ENCODE results near the gene HSPBP1.

- TF ChIP-seq, protein P1, sequence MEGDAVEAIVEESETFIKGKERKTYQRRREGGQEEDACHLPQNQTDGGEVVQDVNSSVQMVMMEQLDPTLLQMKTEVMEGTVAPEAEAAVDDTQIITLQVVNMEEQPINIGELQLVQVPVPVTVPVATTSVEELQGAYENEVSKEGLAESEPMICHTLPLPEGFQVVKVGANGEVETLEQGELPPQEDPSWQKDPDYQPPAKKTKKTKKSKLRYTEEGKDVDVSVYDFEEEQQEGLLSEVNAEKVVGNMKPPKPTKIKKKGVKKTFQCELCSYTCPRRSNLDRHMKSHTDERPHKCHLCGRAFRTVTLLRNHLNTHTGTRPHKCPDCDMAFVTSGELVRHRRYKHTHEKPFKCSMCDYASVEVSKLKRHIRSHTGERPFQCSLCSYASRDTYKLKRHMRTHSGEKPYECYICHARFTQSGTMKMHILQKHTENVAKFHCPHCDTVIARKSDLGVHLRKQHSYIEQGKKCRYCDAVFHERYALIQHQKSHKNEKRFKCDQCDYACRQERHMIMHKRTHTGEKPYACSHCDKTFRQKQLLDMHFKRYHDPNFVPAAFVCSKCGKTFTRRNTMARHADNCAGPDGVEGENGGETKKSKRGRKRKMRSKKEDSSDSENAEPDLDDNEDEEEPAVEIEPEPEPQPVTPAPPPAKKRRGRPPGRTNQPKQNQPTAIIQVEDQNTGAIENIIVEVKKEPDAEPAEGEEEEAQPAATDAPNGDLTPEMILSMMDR (conservative IDR thresholded peaks at IDR 0.05; ENCODE audit: low read depth, low read length): no peak
- no peak for TF ChIP-seq EZH2 (IDR thresholded peaks at IDR 0.05; ENCODE audit: low read length, unreplicated experiment)
Observed at GRCh38 chr19:55299991-55300390, 20.1 kb upstream of the HSPBP1 start.

All from PC-3 (cell line).